GM13976 (cell line): ENCODE data around the gene NBEAL1.
"Not testable (repeated sequence)": the region's sequence is repeated elsewhere in the genome, so short reads cannot be mapped to it uniquely, and the experiment has no call there.

ENCODE experiments used
- DNase-seq: peaks from one replicate; pipeline ENCODE4 v3.0.0; 2012; ENCODE audit warnings: low spot score
- in situ Hi-C: fragments of 300-500 bp; cut with MboI; formaldehyde crosslinking; loops from one replicate; pipeline ENCODE4 v1.12.0; 2022; ENCODE audit warnings: low sequenced_read_pairs, mixed read lengths, inconsistent platforms; ENCODE audit not compliant: unreplicated experiment
- TF ChIP-seq, protein P1 (sequence below): IDR thresholded peaks from 2 replicates; pipeline ENCODE4 v1.5.1; 2012; ENCODE audit warnings: borderline replicate concordance, mild to moderate bottlenecking; ENCODE audit not compliant: insufficient read depth; ENCODE audit errors: extremely low read depth, missing control alignments, control extremely low read depth

NBEAL1 gene

GRCh38 chr2:203071148-203071547 lies 56.5 kb downstream of the NBEAL1 start:
- DNase-seq: no peak
- TF ChIP-seq, protein P1, sequence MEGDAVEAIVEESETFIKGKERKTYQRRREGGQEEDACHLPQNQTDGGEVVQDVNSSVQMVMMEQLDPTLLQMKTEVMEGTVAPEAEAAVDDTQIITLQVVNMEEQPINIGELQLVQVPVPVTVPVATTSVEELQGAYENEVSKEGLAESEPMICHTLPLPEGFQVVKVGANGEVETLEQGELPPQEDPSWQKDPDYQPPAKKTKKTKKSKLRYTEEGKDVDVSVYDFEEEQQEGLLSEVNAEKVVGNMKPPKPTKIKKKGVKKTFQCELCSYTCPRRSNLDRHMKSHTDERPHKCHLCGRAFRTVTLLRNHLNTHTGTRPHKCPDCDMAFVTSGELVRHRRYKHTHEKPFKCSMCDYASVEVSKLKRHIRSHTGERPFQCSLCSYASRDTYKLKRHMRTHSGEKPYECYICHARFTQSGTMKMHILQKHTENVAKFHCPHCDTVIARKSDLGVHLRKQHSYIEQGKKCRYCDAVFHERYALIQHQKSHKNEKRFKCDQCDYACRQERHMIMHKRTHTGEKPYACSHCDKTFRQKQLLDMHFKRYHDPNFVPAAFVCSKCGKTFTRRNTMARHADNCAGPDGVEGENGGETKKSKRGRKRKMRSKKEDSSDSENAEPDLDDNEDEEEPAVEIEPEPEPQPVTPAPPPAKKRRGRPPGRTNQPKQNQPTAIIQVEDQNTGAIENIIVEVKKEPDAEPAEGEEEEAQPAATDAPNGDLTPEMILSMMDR: no peak
- in situ Hi-C loops: no loop called here

GRCh38 chr2:203072371-203072770 lies 57.7 kb downstream of the NBEAL1 start:
- no peak for DNase-seq
- in situ Hi-C loops: no loop called here
- TF ChIP-seq, protein P1: no peak

DNA sequence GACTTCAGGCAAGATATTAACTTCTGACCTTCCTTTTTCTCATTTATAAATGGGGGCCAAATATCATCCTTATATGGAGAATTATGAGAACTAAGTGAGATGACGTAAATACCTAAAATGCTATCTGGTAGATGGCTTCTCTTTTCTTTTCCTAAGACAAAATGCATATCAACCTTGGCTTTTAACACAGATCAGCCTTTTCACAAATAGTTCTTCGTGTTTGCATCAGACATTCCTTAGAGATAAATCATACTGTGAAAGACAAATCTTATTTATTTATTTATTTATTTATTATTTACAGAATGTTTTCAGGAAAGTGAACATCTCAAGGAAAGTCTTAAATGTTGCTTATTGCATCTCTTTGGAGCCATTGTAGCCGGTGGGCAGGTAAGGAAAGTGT lies 62.8 kb downstream of the NBEAL1 start:
- in situ Hi-C loops: no loop called here
- TF ChIP-seq, protein P1: no peak
- DNase-seq: no peak

DNA sequence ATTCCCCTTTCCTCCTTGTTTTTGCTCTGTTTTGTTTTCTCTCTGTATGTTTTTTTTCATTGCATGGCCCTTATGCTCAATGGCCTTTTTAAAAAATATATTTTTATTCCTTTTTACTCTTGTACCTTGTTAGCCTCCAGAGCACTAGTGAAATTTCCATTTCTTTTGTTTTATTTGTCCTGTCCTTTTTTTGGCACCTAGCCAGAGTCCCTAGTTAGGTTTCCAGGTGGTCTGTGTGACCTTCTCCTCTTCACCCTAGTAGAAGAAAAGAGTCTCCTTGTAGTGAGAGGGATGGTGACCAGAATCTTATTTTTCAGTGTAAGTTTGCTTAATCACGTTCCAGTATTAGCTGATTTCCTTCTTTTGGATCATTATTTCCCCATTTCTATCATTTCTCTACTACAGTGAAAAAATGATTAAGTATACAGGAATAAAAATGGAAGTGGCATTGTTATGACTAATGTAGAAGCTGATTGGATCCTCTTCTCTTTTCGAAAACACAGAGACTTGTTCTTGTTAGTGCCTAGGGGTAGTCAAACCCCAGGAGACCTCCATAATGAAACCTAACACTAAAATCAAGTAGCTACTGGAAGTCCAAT lies 65.9 kb downstream of the NBEAL1 start:
- in situ Hi-C loops: no loop called here
- TF ChIP-seq, protein P1: no peak
- DNase-seq: no peak

DNA sequence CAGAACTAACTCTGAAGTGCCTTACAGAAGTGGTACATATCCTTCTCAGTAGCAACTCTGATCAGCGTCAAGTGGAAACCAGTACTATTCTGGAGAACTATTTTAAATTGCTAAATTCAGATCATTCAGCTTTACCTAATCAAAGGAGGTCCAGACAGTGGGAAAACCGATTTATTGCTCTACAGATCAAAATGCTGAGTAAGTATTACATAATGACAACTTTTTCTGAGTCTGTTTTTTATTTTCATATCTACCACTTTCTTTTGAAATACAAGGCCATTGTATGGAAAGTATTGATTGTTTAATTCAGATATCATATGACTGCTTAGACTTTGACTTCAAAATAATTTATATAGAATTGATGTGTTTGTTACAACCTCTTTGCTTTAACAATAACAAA lies 68.7 kb downstream of the NBEAL1 start:
- TF ChIP-seq, protein P1: no peak
- in situ Hi-C loops: no loop called here
- DNase-seq: no peak

DNA sequence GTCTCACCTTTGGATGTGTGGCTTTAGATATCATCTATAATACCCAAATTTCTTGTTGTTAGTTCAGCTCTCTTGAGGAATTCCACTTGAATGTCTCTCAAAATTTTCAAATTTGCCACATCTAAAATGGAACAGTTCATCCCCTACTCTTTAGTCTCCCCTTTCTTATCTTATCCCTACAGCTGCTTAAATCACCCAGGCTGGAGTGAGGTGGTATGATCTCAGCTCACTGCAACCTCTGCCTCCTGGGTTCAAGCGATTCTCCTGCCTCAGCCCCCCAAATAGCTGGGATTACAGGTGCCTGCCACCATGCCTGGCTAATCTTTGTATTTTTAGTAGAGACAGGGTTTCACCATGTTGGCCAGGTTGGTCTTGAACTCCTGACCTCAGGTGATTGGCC lies 71.7 kb downstream of the NBEAL1 start:
- DNase-seq, in situ Hi-C loops: not testable (repeated sequence)

DNA sequence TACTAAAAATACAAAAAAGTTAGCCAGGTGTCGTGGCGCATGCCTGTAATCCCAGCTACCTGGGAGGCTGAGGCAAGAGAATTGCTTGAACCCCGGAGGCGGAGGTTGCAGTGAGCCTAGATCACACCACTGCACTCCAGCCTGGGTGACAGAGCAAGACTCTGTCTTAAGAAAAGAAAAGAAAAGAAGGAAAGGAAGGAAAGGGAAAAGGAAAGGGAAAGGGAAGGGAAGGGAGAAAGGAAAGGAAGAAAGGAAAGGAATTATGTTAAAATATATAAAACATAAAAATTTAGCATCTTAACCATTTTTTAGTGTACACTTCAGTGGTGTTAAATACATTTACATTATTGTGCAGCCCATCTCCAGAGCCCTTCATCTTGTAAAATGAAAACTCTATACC lies 76.0 kb downstream of the NBEAL1 start:
- in situ Hi-C loops, DNase-seq: not testable (repeated sequence)

DNA sequence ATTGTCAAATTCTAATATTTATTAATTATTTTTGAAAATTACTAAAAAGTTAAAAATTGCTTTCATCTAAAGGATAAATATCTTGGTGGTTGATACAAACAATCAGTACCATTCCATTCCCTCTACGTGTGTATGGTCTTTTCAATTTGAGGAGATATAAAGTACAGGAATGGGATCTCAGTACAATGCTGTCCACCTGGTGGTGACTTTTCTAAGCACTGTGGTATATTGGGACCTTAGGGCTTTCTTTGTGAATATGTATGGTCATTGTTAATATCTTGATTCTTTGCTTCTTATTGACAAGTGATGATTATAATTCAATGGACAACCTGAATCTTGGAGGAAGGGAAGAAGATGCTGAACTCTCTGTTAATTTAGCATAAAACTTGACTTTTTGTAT lies 83.1 kb downstream of the NBEAL1 start:
- in situ Hi-C loops: no loop called here
- DNase-seq: no peak

GRCh38 chr2:203102357-203102756 lies 87.7 kb downstream of the NBEAL1 start:
- DNase-seq, in situ Hi-C loops: not testable (repeated sequence)

More for the DNA sequence above, 83.1 kb downstream of the NBEAL1 start:
- TF ChIP-seq, protein P1: no peak
